B cell (primary cell): ENCODE results near the gene IGF1R. TPM values are rescaled to one million over a fixed set of nuclear protein-coding genes. Genes with fewer than 3 reads are reported as not detected.

Experiments used
- ATAC-seq: fragments of 200-7000 bp; cut with Tn5 transposase; one replicate; pipeline ENCODE4 v1.10.0; 2021; ENCODE audit warnings: low read depth, mild to moderate bottlenecking, moderate number of reproducible peaks, moderate library complexity
- CTCF ChIA-PET: fragments of 350-600 bp; sonication (Branson Sonifier 250); formaldehyde crosslinking; loops from one replicate; lab custom pipeline; 2021; ENCODE audit warnings: antibody characterized with exemption, inconsistent platforms; lab: Charles Lee
- POLR2A ChIA-PET: fragments of 350-600 bp; sonication (Branson Sonifier 250); formaldehyde crosslinking; loops from one replicate; lab custom pipeline; 2021; ENCODE audit warnings: antibody characterized with exemption; lab: Charles Lee
- DNase-seq: peaks from one replicate; pipeline ENCODE4 v3.0.0; 2013
- H2AFZ ChIP-seq: 2 replicates; pipeline ENCODE4 v1.6.1; 2012; ENCODE audit warnings: mild to moderate bottlenecking, low read depth, low read length; ENCODE audit not compliant: insufficient read depth, poor library complexity, severe bottlenecking
- H3K27ac ChIP-seq, 2 donors: 1 replicate in 1 of 2; 2 replicates in 1 of 2; pipeline ENCODE4 v1.5.1; 2012 to 2013; ENCODE audit warnings: low read length in 2 of 2, mild to moderate bottlenecking in 2 of 2, moderate library complexity in 1 of 2
- H3K27me3 ChIP-seq, 4 experiments: fragments of 200-600 bp in 1 of 4; sonication (generic) in 1 of 4; replicated peaks in 1 of 4; 1 replicate in 2 of 4; 2 replicates in 2 of 4; pipeline versions ENCODE4 v1.6.1 to v1.7.0; 2013 to 2016; ENCODE audit warnings: low read length in 3 of 4, mild to moderate bottlenecking in 2 of 4, mixed read lengths in 1 of 4, moderate library complexity in 1 of 4; ENCODE audit not compliant: insufficient read depth in 4 of 4, control insufficient read depth in 3 of 4; ENCODE audit errors: control extremely low read depth in 1 of 4
- H3K36me3 ChIP-seq, 2 experiments: replicated peaks in 1 of 2; 1 replicate in 1 of 2; 2 replicates in 1 of 2; pipeline versions ENCODE4 v1.6.1 to v1.7.1; 2013; ENCODE audit warnings: low read length in 1 of 2; ENCODE audit not compliant: insufficient read depth in 2 of 2, control insufficient read depth in 1 of 2; ENCODE audit errors: control extremely low read depth in 1 of 2, extremely low read depth in 1 of 2
- H3K4me1 ChIP-seq, 2 donors: fragments of 200-600 bp in 1 of 2; sonication (generic) in 1 of 2; 1 replicate in 1 of 2; 2 replicates in 1 of 2; pipeline versions ENCODE4 v1.5.1 to v1.6.1; 2013 to 2017; ENCODE audit warnings: low read length in 2 of 2; ENCODE audit not compliant: control insufficient read depth in 2 of 2, insufficient read depth in 2 of 2
- H3K4me2 ChIP-seq: replicated peaks from 2 replicates; pipeline ENCODE3; 2012; ENCODE audit warnings: mild to moderate bottlenecking, low read depth, low read length; ENCODE audit not compliant: poor library complexity, severe bottlenecking
- H3K4me3 ChIP-seq, 5 experiments: fragments of 200-600 bp in 1 of 5; sonication (generic) in 1 of 5; 1 replicate in 3 of 5; 2 replicates in 2 of 5; pipeline versions ENCODE4 v1.5.1 to v1.7.0; 2011 to 2016; ENCODE audit warnings: low read length in 4 of 5, mild to moderate bottlenecking in 4 of 5, low read depth in 2 of 5, control low read depth in 1 of 5, moderate library complexity in 1 of 5; ENCODE audit not compliant: insufficient read depth in 1 of 5; ENCODE audit errors: control extremely low read depth in 1 of 5, extremely low read depth in 1 of 5
- H3K79me2 ChIP-seq: fragments of 200-600 bp; sonication (generic); one replicate; pipeline ENCODE4 v1.6.0; 2016; ENCODE audit warnings: low read length; ENCODE audit not compliant: control insufficient read depth, insufficient read depth
- H3K9ac ChIP-seq: fragments of 200-600 bp; sonication (generic); 2 replicates; pipeline ENCODE4 v1.6.1; 2017; ENCODE audit warnings: mild to moderate bottlenecking, low read length, moderate library complexity
- H3K9me3 ChIP-seq, 3 donors: one replicate each; pipeline versions ENCODE4 v1.6.1 to v1.7.1; 2013; ENCODE audit warnings: low read length in 2 of 3; ENCODE audit not compliant: control insufficient read depth in 2 of 3, insufficient read depth in 1 of 3; ENCODE audit errors: control extremely low read depth in 1 of 3
- H4K20me1 ChIP-seq: 2 replicates; pipeline ENCODE4 v1.6.0; 2012; ENCODE audit warnings: mild to moderate bottlenecking, low read length; ENCODE audit not compliant: insufficient read depth, control insufficient read depth, poor library complexity, severe bottlenecking
- H3K27ac Mint-ChIP-seq: one replicate; pipeline ENCODE4 v1.8.0; 2021; ENCODE audit warnings: mixed read lengths
- H3K27me3 Mint-ChIP-seq: one replicate; pipeline ENCODE4 v1.8.0; 2021; ENCODE audit warnings: mixed read lengths
- H3K4me1 Mint-ChIP-seq: one replicate; pipeline ENCODE4 v1.8.0; 2021; ENCODE audit warnings: mixed read lengths
- H3K4me3 Mint-ChIP-seq: one replicate; pipeline ENCODE4 v1.8.0; 2021; ENCODE audit warnings: mixed read lengths
- H3K9me3 Mint-ChIP-seq: one replicate; pipeline ENCODE4 v1.8.0; 2022; ENCODE audit warnings: mixed read lengths; ENCODE audit not compliant: insufficient read depth
- EZH2 ChIP-seq: IDR thresholded peaks from 2 replicates; pipeline ENCODE4 v1.6.1; 2012; ENCODE audit warnings: borderline replicate concordance, low read depth, mild to moderate bottlenecking, moderate library complexity, low read length; ENCODE audit not compliant: insufficient read depth, poor library complexity, severe bottlenecking
- WGBS: methylation state at CpG from one replicate; pipeline ENCODE4 v1.1.5; 2013; ENCODE audit warnings: missing lambda C conversion rate; ENCODE audit not compliant: insufficient coverage; 5-methylcytosine and 5-hydroxymethylcytosine counted together
- intact Hi-C: fragments of 100-400 bp; cut with micrococcal nuclease; formaldehyde crosslinking; loops from one replicate; pipeline ENCODE4 v1.10.0; 2022
- polyA plus RNA-seq: library from polyadenylated mRNA; depleted of rRNA; stranded (reverse); fragments of >200 nt; gene quantifications from 2 replicates; pipeline ENCODE4 v1.2.3, GENCODE V29; 2012
- total RNA-seq, 2 donors: library from RNA; stranded (reverse); fragments of 120-200 nt in 1 of 2; gene quantifications; 1 replicate in 1 of 2; 2 replicates in 1 of 2; pipeline versions ENCODE4 v1.2.3 to v1.2.4, GENCODE V29; 2013 to 2022
- TF ChIP-seq, protein P1 (sequence below): fragments of 200-600 bp; IDR thresholded peaks from one replicate; pipeline ENCODE4 v1.8.0; 2022; ENCODE audit warnings: antibody characterized with exemption, mild to moderate bottlenecking

Gene IGF1R
- total and polyA plus RNA-seq, 2 donors (not counting 1 experiment from before 2014, with no cell fraction given), result 5.4 to 23.1 TPM

DNA sequence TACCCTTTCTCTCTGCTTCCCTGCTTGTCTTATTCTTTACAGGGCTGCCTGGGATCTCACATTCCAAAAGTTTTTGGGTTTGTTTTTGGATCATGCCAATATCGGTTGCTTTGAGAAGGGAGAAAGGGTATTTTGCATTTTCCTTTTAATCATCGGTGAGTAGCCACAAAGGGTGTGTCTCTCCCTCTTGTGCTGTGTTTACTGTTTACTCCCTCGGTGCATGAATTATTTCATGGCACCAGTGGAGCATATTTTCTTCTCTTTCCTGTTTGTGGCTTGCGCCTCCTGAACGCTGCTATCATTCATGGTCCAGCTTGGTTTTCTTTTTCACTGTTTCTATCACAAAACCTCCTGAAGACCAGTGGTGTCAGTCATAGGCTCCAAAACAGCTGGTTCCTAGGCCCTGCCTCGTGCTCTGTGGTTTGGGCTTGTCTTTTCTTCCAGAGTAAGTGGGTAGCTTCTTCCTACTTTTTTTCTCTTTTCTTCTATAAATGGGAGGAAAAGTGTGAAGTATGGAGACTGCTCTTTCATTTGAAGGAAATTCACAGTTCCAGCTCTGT is 54.9 kb downstream of the IGF1R start:
- H3K9ac ChIP-seq, result no peak overlapping the region
- no peak overlapping the region for H2AFZ ChIP-seq
- H3K9me3 Mint-ChIP-seq, result no peaks in the 10 kb centered on the region
- H3K36me3 ChIP-seq, result no peaks in the 10 kb centered on the region
- H3K27me3 ChIP-seq, result no peaks in the 10 kb centered on the region
- intact Hi-C loops, result no loop called here
- no peaks in the 10 kb centered on the region for H3K9me3 ChIP-seq
- peaks cover 8% of the 10 kb centered on the region for H4K20me1 ChIP-seq
- no peaks in the 10 kb centered on the region for H3K27me3 Mint-ChIP-seq
- H3K79me2 ChIP-seq, result no peaks in the 10 kb centered on the region
- ATAC-seq (no peak), DNase-seq (no peak)
- H3K4me1 Mint-ChIP-seq, result peaks cover 11% of the 10 kb centered on the region
- 18% methylated on average over 4 of the region's 6 CpGs for WGBS
- H3K4me2 ChIP-seq, result no peak overlapping the region
- TF ChIP-seq EZH2, result no peak
- TF ChIP-seq, protein P1, sequence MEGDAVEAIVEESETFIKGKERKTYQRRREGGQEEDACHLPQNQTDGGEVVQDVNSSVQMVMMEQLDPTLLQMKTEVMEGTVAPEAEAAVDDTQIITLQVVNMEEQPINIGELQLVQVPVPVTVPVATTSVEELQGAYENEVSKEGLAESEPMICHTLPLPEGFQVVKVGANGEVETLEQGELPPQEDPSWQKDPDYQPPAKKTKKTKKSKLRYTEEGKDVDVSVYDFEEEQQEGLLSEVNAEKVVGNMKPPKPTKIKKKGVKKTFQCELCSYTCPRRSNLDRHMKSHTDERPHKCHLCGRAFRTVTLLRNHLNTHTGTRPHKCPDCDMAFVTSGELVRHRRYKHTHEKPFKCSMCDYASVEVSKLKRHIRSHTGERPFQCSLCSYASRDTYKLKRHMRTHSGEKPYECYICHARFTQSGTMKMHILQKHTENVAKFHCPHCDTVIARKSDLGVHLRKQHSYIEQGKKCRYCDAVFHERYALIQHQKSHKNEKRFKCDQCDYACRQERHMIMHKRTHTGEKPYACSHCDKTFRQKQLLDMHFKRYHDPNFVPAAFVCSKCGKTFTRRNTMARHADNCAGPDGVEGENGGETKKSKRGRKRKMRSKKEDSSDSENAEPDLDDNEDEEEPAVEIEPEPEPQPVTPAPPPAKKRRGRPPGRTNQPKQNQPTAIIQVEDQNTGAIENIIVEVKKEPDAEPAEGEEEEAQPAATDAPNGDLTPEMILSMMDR, result no peak
- ChIA-PET CTCF (no interaction called here), POLR2A (no interaction called here)
- no peak overlapping the region for H3K4me3 ChIP-seq
- H3K4me1 ChIP-seq, result peaks cover 6 to 13% of the 10 kb centered on the region in 2 donors
- no peak overlapping the region for H3K27ac ChIP-seq
- no peak overlapping the region for H3K4me3 Mint-ChIP-seq
- no peak overlapping the region for H3K27ac Mint-ChIP-seq

DNA sequence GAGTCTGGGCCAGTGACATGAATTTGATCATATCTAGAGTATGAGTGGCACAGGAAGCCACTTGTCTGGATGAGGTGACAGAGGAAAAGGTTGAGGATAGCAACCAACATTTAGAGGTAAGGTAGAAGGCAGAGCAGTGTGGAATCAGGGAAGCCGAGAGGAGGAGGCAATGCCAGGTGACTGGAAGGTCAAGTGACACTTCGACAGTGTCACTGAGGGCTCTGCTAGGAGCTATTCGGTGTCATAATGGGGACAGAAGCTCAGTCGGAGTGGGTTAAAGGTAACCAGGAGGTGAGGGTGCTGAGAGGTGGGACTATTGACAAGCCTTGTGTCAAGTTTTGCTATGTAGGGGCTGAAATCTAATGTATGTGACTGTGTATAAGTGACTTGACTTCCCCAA is 56.7 kb downstream of the IGF1R start:
- Histone ChIP-seq H4K20me1 (peaks cover 8% of the 10 kb centered on the region), H3K36me3 (no peaks in the 10 kb centered on the region), H3K4me3 (no peak overlapping the region), H3K9me3 (no peaks in the 10 kb centered on the region), H3K27ac (no peak overlapping the region), H3K9ac (no peak overlapping the region), H3K27me3 (no peaks in the 10 kb centered on the region), H3K4me2 (no peak overlapping the region), H3K79me2 (no peaks in the 10 kb centered on the region), H3K4me1 (peaks cover 6 to 13% of the 10 kb centered on the region in 2 donors), H2AFZ (no peak overlapping the region)
- TF ChIP-seq, protein P1, result no peak
- TF ChIP-seq EZH2, result no peak
- no peak overlapping the region for H3K27ac Mint-ChIP-seq
- H3K27me3 Mint-ChIP-seq, result no peaks in the 10 kb centered on the region
- ChIA-PET CTCF (no interaction called here), POLR2A (no interaction called here)
- intact Hi-C loops, result no loop called here
- no peak for DNase-seq
- no peaks in the 10 kb centered on the region for H3K9me3 Mint-ChIP-seq
- no peak overlapping the region for H3K4me3 Mint-ChIP-seq
- no peak for ATAC-seq
- peaks cover 6% of the 10 kb centered on the region for H3K4me1 Mint-ChIP-seq
- WGBS, result 87% methylated on average over 4 of the region's 4 CpGs
